Epithelial cell of esophagus (primary cell): ENCODE results near the gene TEPSIN.

Source experiments
- DNase-seq: peaks from one replicate; pipeline ENCODE4 v3.0.0; 2010; ENCODE audit warnings: low read depth
- H3K4me3 ChIP-seq: 2 replicates; pipeline ENCODE4 v1.5.1; 2011; ENCODE audit warnings: mild to moderate bottlenecking, low read length, control low read depth
- CTCF ChIP-seq: IDR thresholded peaks from 2 replicates; pipeline ENCODE4 v1.5.1; 2011; ENCODE audit warnings: low read depth, mild to moderate bottlenecking, low read length, control low read depth, inconsistent platforms; ENCODE audit not compliant: insufficient read depth; ENCODE audit errors: missing control alignments

Gene TEPSIN

DNA sequence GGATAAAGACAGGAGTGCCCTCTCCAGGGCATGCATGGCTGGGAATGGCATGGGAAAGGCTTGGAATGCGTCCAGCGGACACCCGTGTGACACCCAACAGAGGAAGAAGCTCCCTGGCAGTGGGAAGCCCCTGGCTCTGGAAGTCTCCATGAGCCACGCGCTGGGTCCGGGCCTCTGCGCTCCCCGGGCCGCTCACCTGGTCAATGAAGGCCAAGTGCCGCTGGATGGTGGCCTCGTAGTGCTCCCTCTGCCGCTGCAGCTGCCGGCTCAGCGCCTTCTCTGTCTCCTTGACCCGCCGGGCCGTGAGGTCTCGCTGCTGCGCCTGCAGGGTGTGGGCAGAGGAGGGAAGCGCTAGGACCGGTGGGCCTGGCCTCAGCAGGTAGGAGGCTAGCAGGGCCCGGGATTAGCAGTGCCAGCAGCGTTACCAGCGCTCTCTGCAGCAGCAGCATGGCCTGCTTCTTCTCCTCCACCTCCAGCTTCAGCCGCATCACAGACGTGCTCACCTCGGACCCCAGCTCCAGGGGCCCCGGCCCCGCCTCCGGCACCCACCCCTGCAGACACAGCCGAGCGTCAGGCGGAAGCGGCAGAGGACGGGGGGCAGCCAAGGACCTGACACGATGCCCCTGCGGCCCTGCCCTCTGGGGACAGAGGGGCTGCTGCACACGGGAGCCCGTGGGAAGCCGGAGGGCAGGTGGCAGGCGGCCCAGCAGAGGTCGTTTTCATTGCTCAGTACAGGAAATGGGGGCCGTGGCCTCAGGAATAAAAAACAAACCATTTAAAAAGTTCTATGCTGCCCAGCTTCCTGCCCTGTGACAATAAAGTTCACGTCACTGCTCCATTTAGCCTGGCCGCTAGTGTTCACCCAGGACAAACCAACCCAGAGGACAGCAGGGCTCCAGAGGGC lies 42.1 kb downstream of the TEPSIN start:
- no peak for TF ChIP-seq CTCF
- DNase-seq: no peak
- no peak overlapping the region for H3K4me3 ChIP-seq

GRCh38 chr17:81195941-81196495 lies 42.8 kb downstream of the TEPSIN start:
- no peak for TF ChIP-seq CTCF
- H3K4me3 ChIP-seq: no peak overlapping the region
- DNase-seq: no peak

- DNase-seq: peak; percentile 7
- TF ChIP-seq CTCF: no peak
- no peak overlapping the region for H3K4me3 ChIP-seq
These were observed 43.6 kb downstream of the TEPSIN start for GRCh38 chr17:81194941-81195901.

GRCh38 chr17:81194225-81194760 lies 44.6 kb downstream of the TEPSIN start:
- no peak overlapping the region for H3K4me3 ChIP-seq
- no peak for DNase-seq
- no peak for TF ChIP-seq CTCF

GRCh38 chr17:81193470-81194224 lies 45.2 kb downstream of the TEPSIN start:
- H3K4me3 ChIP-seq: no peak overlapping the region
- no peak for DNase-seq
- no peak for TF ChIP-seq CTCF

GRCh38 chr17:81193051-81193410 lies 45.8 kb downstream of the TEPSIN start:
- no peak for TF ChIP-seq CTCF
- DNase-seq: no peak
- no peak overlapping the region for H3K4me3 ChIP-seq
